D721Med (cell line): ENCODE measurements around the gene RPL11.
"Not testable (repeated sequence)": the region's sequence is repeated elsewhere in the genome, so short reads cannot be mapped to it uniquely, and the experiment has no call there.

Experiments
- DNase-seq: peaks from one replicate; pipeline ENCODE4 v3.0.0; 2011; ENCODE audit warnings: low spot score; ENCODE audit not compliant: insufficient read length
- FAIRE-seq: peaks from 2 replicates; lab custom pipeline; 2011; peaks lifted over from hg19 to GRCh38; lab: Jason Lieb, UNC
- CTCF ChIP-seq: IDR thresholded peaks from 2 replicates; pipeline ENCODE4 v1.5.1; 2012; ENCODE audit warnings: mild to moderate bottlenecking, control low read depth; ENCODE audit not compliant: insufficient read depth; ENCODE audit errors: missing control alignments

RPL11 gene

GRCh38 chr1:23691499-23692307 lies at the start of gene RPL11:
TSS of gene RPL11 (plus strand) at chr1:23691806. CDS start at chr1:23691824, 18 bp downstream.
- no peak for FAIRE-seq
- TF ChIP-seq CTCF = peak; percentile 62
- peak; percentile 52 for DNase-seq

DNA sequence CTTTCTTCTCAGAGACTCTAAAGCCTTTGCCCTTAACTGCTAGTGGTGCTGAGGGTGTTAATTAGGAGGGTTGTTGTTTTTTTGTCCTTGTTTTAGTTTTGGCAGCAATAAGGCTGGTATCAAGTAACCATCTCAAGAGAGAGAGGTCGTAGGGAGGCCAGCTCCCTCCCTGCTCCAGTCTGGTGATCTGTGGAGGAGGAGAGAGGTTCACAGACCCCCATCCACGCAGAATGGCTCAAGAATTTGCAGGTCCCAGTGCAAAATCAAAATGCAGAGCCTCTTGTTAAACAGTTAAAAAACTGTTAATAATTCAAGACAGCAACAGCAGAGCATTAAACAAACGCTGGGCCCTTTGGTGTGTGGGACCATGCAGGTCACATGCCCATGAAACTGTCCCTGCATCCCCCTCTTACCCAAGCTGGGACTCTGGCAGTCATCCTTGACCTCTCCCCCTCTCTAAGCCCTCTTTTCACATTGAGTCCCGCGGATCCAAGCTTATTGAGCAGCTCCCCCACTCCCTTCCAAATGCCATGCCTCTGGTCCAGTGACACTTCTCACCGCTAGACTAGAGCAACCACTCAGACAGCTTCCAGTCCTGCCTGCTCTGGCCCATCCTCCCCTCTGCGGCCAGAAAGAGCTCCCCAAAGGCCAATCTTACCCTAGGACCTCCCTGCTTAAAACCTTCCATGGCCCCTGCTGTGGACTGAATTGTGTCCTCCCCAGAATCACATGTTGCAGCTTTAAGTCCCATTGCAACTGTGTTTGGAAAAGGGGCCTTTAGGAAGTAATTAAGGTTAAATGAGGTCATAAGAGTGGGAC lies 47.7 kb upstream of the RPL11 start:
- DNase-seq (no peak), FAIRE-seq (no peak)
- TF ChIP-seq CTCF = no peak

DNA sequence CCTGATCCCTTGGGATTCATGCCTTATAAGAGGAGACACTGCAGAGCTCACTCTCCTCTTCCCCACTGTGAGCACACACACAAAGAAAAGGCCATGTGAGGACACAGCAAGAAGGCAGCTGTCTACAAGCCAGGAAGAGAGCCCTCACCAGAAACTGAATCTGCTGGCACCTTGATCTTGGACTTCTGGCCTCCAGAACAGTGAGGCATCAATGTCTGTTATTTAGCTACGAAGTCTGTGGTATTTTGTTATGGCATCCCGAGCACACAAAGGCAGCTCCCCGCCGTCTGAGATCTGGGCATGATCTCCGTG lies 47.1 kb upstream of the RPL11 start:
- FAIRE-seq (no peak), DNase-seq (no peak)
- no peak for TF ChIP-seq CTCF

DNA sequence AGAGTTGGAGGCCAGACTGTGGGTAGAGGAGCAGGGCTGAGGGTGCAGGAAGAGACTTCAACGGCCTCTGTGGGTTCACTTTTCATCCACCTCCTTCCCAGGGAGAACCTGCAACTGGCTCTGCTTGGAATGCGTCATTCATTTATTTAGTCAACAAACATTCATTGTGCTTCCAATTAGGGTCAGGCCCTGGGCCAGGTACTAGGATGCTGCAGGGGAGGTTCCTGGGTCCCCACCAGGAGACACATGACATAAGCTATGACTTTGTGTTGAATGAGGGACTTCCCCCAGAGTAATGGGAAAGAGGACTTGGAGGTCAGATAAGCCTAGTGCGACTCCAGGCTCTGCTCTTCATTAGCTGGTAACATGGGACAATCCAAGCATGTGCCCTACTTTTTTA lies 46.3 kb upstream of the RPL11 start:
- no peak for DNase-seq
- no peak for FAIRE-seq
- no peak for TF ChIP-seq CTCF

DNA sequence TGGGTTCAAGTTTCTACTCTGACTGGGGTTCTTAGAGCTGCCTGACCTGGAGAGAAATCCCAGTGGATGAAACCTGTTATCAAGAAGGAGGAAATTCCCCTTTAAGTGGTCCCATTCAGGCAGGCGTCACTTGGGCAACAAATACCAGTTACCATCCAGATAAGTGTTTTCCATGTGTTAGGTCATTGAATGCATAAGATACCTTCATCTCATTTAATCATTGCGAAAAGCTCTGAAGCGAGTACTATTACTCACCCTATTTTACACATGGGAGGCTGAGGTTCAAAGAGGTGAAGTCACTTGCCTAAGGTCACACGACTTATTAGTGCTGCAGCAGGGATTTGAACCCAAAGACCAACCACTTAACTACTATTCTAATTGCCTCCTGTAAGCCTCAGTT lies 45.5 kb upstream of the RPL11 start:
- FAIRE-seq = no peak
- DNase-seq = no peak
- no peak for TF ChIP-seq CTCF

- no peak for FAIRE-seq
- TF ChIP-seq CTCF = no peak
- DNase-seq = no peak
Observed at GRCh38 chr1:23646541-23646940, 45.1 kb upstream of the RPL11 start.

GRCh38 chr1:23648576-23648975 lies 43.0 kb upstream of the RPL11 start:
- no peak for DNase-seq
- FAIRE-seq = no peak
- TF ChIP-seq CTCF = no peak

- DNase-seq, FAIRE-seq: not testable (repeated sequence)
Observed at GRCh38 chr1:23649157-23649556, 42.4 kb upstream of the RPL11 start.
